ENCODE results near the gene LRRC36. TPM values are rescaled to one million over a fixed set of nuclear protein-coding genes. Genes with fewer than 3 reads are reported as not detected.

Gene LRRC36
- total RNA-seq, 1 donor from 2014 or later, result 0.69 TPM

DNA sequence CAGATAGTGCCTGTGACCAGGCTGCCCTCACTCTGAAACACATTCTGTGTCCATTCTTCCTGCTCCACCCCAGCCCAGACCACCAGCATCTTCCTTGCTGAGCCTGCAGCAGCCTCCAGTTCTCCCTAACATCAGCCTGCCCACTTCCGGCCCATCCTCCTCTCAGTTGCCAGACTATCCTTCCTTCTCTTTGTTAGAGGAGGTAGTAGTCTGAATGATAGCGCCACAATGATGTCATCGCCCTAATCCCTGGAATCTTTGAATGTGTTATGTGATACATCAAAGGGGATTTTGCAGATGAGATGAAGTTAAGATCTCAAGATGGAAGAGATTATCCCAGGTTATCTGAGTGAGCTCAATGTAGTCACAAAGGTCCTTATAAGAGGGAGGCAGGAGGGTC, 92.9 kb downstream of the LRRC36 start:
- CTCF ChIA-PET, result no interaction called here
- DNase-seq (no peak), ATAC-seq (ENCODE audit: low read depth) (no peak)
- H3K27ac Mint-ChIP-seq, result no peak overlapping the region
- intact Hi-C loops (cut with micrococcal nuclease), result loop anchor here (5.0 kb wide), 2 partner anchors 72 to 442 kb away; no protein-coding TSS in a partner anchor
- peaks cover 16% of the 10 kb centered on the region for H3K27me3 Mint-ChIP-seq
- POLR2A ChIA-PET, result interaction anchor here (0.6 kb wide), 1 partner anchor 62 kb away, joined by 4 read pairs; the partner anchor contains the start of gene ATP6V0D1
- no peak overlapping the region for H3K4me3 Mint-ChIP-seq
- H3K9me3 Mint-ChIP-seq, result no peaks in the 10 kb centered on the region
- TF ChIP-seq, protein P1, sequence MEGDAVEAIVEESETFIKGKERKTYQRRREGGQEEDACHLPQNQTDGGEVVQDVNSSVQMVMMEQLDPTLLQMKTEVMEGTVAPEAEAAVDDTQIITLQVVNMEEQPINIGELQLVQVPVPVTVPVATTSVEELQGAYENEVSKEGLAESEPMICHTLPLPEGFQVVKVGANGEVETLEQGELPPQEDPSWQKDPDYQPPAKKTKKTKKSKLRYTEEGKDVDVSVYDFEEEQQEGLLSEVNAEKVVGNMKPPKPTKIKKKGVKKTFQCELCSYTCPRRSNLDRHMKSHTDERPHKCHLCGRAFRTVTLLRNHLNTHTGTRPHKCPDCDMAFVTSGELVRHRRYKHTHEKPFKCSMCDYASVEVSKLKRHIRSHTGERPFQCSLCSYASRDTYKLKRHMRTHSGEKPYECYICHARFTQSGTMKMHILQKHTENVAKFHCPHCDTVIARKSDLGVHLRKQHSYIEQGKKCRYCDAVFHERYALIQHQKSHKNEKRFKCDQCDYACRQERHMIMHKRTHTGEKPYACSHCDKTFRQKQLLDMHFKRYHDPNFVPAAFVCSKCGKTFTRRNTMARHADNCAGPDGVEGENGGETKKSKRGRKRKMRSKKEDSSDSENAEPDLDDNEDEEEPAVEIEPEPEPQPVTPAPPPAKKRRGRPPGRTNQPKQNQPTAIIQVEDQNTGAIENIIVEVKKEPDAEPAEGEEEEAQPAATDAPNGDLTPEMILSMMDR (IDR thresholded peaks at IDR 0.05), result no peak
- peaks cover 8% of the 10 kb centered on the region for H3K4me1 Mint-ChIP-seq
- no peaks in the 10 kb centered on the region for H3K36me3 Mint-ChIP-seq (ENCODE audit: low read depth)

DNA sequence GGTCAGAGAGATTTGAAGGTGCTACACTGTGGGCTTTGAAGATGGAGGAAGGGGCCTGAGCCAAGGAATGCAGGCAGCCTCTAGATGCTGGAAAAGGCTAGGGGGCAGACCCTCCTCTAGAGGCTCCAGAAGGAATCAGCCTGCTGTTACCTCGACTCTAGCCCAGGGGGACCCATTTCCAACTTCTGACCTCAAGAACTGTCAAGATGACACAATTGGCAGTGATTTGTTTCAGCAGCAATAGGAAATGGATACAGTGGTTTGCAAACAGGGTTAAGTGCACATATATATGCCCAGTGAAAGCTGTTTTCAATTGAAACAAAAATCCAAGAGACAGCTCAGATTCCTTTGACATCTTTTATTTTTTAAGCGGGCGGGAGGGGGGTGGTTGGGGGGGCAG, 93.3 kb downstream of the LRRC36 start:
- no peaks in the 10 kb centered on the region for H3K9me3 Mint-ChIP-seq
- no peak for ATAC-seq (ENCODE audit: low read depth)
- DNase-seq, result no peak
- no peak overlapping the region for H3K27ac Mint-ChIP-seq
- no peak overlapping the region for H3K4me3 Mint-ChIP-seq
- H3K36me3 Mint-ChIP-seq (ENCODE audit: low read depth), result no peaks in the 10 kb centered on the region
- TF ChIP-seq, protein P1 (IDR thresholded peaks at IDR 0.05), result no peak
- H3K27me3 Mint-ChIP-seq, result peaks cover 16% of the 10 kb centered on the region
- POLR2A ChIA-PET, result interaction anchor here (0.6 kb wide), 1 partner anchor 61 kb away, joined by 4 read pairs; the partner anchor contains the start of gene ATP6V0D1
- H3K4me1 Mint-ChIP-seq, result peaks cover 8% of the 10 kb centered on the region
- CTCF ChIA-PET, result no interaction called here
- intact Hi-C loops (cut with micrococcal nuclease), result loop anchor here (5.0 kb wide), 2 partner anchors 73 to 443 kb away; no protein-coding TSS in a partner anchor

DNA sequence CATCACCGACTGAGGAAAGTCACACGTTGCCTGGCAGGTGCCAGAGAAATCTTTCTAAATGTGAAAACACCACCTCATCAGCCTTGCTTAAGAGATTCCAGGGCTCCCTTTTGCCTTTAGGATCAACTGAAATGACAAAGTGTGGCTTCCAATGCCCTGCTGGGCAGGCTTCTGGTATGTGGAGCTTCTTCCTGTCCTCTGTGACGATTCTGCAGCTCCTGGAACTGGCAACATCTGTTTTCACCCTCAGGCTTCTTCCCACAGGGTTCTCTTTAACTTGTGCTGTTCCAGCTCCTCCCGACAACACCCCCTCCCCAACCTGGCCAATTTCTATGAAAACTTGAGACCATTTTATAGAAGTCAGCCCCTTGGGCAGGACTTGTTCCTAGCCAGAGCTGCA, 94.4 kb downstream of the LRRC36 start:
- intact Hi-C loops (cut with micrococcal nuclease), result no loop called here
- Mint-ChIP-seq H3K4me1 (peaks cover 6% of the 10 kb centered on the region), H3K36me3 (ENCODE audit: low read depth) (no peaks in the 10 kb centered on the region), H3K4me3 (no peak overlapping the region), H3K27me3 (peaks cover 18% of the 10 kb centered on the region), H3K27ac (no peak overlapping the region), H3K9me3 (no peaks in the 10 kb centered on the region)
- ATAC-seq (ENCODE audit: low read depth), result no peak
- no peak for DNase-seq
- CTCF ChIA-PET, result no interaction called here
- TF ChIP-seq, protein P1 (IDR thresholded peaks at IDR 0.05), result no peak
- POLR2A ChIA-PET, result no interaction called here

DNA sequence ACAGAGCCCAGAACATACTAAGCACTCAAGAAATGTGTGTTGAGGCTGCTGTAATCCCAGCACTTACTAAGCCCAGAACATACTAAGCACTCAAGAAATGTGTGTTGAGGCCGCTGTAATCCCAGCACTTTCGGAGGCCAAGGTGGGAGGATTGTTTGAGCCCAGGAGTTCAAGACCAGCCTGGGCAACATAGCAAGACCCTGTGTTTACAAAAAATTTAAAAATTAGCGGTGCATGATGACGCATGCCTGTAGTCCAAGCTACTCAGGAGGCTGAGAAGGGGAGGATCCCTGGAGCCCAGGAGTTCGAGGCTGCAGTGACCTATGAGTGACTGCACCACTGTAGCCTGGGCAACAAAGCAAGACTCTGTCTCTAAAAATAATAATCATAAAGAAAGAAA, 96.4 kb downstream of the LRRC36 start:
- no peak overlapping the region for H3K4me3 Mint-ChIP-seq
- peaks cover 2% of the 10 kb centered on the region for H3K4me1 Mint-ChIP-seq
- ChIA-PET CTCF (interaction anchor here (1.2 kb wide), 1 partner anchor 11 kb away, joined by 4 read pairs; no protein-coding TSS in a partner anchor), POLR2A (no interaction called here)
- TF ChIP-seq, protein P1 (IDR thresholded peaks at IDR 0.05), result no peak
- DNase-seq (no peak), ATAC-seq (ENCODE audit: low read depth) (no peak)
- H3K36me3 Mint-ChIP-seq (ENCODE audit: low read depth), result no peaks in the 10 kb centered on the region
- H3K9me3 Mint-ChIP-seq, result no peaks in the 10 kb centered on the region
- peaks cover 23% of the 10 kb centered on the region for H3K27me3 Mint-ChIP-seq
- intact Hi-C loops (cut with micrococcal nuclease), result no loop called here
- H3K27ac Mint-ChIP-seq, result no peak overlapping the region

DNA sequence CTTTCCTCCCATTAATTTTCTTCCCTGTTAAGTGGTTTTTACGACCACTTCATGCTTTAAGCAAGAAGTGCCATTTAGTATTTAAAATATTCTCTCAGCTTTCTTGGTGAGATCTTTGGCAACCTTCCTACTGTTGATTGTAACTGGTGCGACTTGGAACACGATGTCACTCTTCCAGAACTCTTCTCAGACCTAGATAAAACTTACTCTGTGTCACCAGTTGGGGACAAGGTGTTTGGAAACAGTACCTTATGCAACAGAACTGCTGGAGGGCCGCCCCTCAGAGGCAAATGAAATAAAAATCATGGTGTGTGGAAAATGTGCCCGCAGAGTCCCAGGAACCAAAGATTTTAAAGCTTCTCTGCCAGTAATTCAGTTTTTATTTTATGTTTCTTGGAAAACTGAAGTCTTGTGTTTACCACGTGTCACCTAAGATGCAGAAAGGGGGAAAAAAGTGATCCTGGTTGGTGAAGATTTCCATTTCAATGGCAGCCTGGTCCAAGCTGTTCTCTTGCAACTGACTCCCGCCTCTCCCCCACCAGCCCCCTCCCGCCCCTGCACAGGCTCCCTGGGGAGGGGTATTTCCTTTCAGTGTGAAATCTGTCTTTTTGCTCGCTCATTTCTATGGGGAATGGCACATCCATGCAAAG, 97.1 kb downstream of the LRRC36 start:
- DNase-seq, result no peak
- H3K27ac Mint-ChIP-seq, result no peak overlapping the region
- no peak for ATAC-seq (ENCODE audit: low read depth)
- ChIA-PET POLR2A (no interaction called here), CTCF (interaction anchor here (1.2 kb wide), 1 partner anchor 23 kb away, joined by 3 read pairs; no protein-coding TSS in a partner anchor)
- no peaks in the 10 kb centered on the region for H3K36me3 Mint-ChIP-seq (ENCODE audit: low read depth)
- H3K27me3 Mint-ChIP-seq, result peaks cover 24% of the 10 kb centered on the region
- TF ChIP-seq, protein P1 (IDR thresholded peaks at IDR 0.05), result no peak
- intact Hi-C loops (cut with micrococcal nuclease), result no loop called here
- peaks cover 2% of the 10 kb centered on the region for H3K4me1 Mint-ChIP-seq
- no peak overlapping the region for H3K4me3 Mint-ChIP-seq
- no peaks in the 10 kb centered on the region for H3K9me3 Mint-ChIP-seq

All from activated B cell treated with CpG ODN at 0.5 μM for 24 hours (primary cell).